ENCODE data around the gene PALD1. TPM values are rescaled to one million over a fixed set of nuclear protein-coding genes. Genes with fewer than 3 reads are reported as not detected.
A peak's percentile ranks its signal among the peaks of the same experiment; 100 is the strongest.

Gene PALD1
- total RNA-seq (2013) = 0.13 TPM
- under 1 TPM in 2 of 3 donors, not detected in 1; 0.04 to 0.11 TPM for polyA plus RNA-seq
- polyA minus RNA-seq = 0.08 and 0.14 TPM in 2 replicates
- total RNA-seq = 0.06 to 2.3 (median 0.74) reads per million in 11 experiments

DNA sequence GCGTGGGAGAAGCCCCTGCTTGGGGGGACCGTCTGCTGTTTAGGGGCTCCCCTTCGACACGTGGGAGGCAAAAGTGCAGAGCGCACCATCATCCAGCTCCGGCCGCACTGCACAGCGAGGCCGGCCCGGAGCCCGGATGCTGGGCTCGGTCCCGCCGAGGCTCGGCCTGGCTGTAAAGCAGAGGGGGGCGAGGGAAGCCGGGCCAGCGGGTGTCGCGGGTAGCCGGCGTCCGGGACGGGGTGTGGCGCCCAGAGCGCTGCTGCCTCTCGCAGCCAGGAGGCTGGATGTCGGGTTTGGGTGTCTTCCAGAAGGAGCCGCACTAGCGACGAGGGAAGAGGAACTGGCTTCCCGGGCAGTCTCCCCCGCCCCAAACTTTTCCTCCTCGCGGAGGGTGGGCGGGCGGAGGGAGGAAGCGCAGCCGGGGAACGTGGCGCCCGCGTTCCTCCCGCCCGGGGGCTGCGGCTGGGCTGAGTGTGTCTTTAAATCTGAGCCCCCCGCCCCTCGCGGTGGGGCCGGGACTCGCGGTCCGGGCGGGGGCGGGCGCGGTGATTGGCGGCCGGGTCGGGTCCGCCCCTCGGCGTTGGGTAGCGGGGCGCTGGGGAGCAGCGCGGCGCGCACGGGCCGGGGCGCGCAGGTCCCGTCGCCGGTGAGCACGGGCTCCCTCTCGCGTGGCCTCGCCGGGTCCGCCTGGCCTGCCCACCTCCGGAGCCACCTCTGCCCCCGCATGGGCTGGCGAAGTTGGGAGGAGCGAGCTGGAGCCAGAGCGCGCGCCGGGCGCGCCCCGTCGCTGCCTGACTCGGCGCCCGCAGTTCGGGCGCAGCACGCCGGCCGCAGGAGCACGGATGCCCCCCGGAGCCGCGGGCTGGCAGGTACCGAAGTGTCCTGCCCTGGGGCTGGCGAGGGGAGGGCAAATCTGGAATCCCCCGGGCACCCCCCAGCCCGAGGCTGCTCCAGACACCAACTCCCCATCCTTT lies at the start of gene PALD1:
Gene PALD1, plus strand, starts transcription at position 577 of the 974 bp plus-strand sequence. CDS start 47,185 bp downstream, outside the sequence.
- Histone ChIP-seq H3K4me2 (replicated peaks; ENCODE audit: extremely low read depth, low read length, poor library complexity, severe bottlenecking) (peak within 1 kb of the TSS; percentile 90), H3K4me1 (ENCODE audit: control insufficient read depth in 1 of 2, insufficient read depth in 2 of 2, low read length in 2 of 2) (peaks cover 11 to 30% of the 10 kb centered on the region in 2 donors), H3K9ac (ENCODE audit: insufficient read depth, low read length, poor library complexity, severe bottlenecking) (peak within 1 kb of the TSS; percentile 46)

More for the DNA sequence above, at the start of gene PALD1:
- H3K79me2 ChIP-seq (ENCODE audit: insufficient read depth, low read length) = no peaks in the 10 kb centered on the region
- peaks cover 19 to 40% of the 10 kb centered on the region in 2 donors for H3K27me3 ChIP-seq (ENCODE audit: control insufficient read depth in 2 of 2, insufficient read depth in 2 of 2, low read length in 2 of 2)
- H3K27ac ChIP-seq (ENCODE audit: low read depth in 1 of 2, low read length in 2 of 2) = no peak within 1 kb of the TSS
- TF ChIP-seq, protein P1, sequence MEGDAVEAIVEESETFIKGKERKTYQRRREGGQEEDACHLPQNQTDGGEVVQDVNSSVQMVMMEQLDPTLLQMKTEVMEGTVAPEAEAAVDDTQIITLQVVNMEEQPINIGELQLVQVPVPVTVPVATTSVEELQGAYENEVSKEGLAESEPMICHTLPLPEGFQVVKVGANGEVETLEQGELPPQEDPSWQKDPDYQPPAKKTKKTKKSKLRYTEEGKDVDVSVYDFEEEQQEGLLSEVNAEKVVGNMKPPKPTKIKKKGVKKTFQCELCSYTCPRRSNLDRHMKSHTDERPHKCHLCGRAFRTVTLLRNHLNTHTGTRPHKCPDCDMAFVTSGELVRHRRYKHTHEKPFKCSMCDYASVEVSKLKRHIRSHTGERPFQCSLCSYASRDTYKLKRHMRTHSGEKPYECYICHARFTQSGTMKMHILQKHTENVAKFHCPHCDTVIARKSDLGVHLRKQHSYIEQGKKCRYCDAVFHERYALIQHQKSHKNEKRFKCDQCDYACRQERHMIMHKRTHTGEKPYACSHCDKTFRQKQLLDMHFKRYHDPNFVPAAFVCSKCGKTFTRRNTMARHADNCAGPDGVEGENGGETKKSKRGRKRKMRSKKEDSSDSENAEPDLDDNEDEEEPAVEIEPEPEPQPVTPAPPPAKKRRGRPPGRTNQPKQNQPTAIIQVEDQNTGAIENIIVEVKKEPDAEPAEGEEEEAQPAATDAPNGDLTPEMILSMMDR (IDR thresholded peaks at IDR 0.05) = no peak
- H3K4me3 ChIP-seq (replicated peaks in 1 of 3; ENCODE audit: low read depth in 2 of 3, low read length in 3 of 3) = peak within 1 kb of the TSS; percentile 32 to 74 (median 33)
- H4K20me1 ChIP-seq (ENCODE audit: insufficient read depth, low read length) = no peaks in the 10 kb centered on the region
- peaks cover 0 to 6% (median 0%) of the 10 kb centered on the region in 7 donors for H3K9me3 Mint-ChIP-seq
- no peak within 1 kb of the TSS for H3K27ac Mint-ChIP-seq
- H3K27me3 Mint-ChIP-seq (ENCODE audit: low read depth in 3 of 3) = peaks cover 32 to 55% (median 37%) of the 10 kb centered on the region in 3 donors
- under 1% methylated on average over 88 of the region's 110 CpGs for WGBS (ENCODE audit: insufficient coverage)
- intact Hi-C loops (cut with micrococcal nuclease) = no loop called here
- peaks cover 24% of the 10 kb centered on the region for H3K4me1 Mint-ChIP-seq
- H3K36me3 Mint-ChIP-seq = no peaks in the 10 kb centered on the region
- no peaks in the 10 kb centered on the region for H3K9me3 ChIP-seq (replicated peaks in 1 of 2; ENCODE audit: control insufficient read depth in 1 of 2, insufficient read depth in 1 of 2, low read length in 2 of 2)
- H3K36me3 ChIP-seq (replicated peaks in 1 of 2; ENCODE audit: control insufficient read depth in 1 of 2, insufficient read depth in 2 of 2, low read length in 2 of 2) = no peaks in the 10 kb centered on the region
- peak in 2 of 3 donors; percentile 36 to 37 for DNase-seq
- peak within 1 kb of the TSS; percentile 65 for H2AFZ ChIP-seq (ENCODE audit: insufficient read depth, low read depth, low read length, poor library complexity, severe bottlenecking)
- peak within 1 kb of the TSS; percentile 74 to 82 for H3K4me3 Mint-ChIP-seq
